ENCODE data around the gene ADRA2C. TPM values are rescaled to one million over a fixed set of nuclear protein-coding genes. Genes with fewer than 3 reads are reported as not detected.

ADRA2C gene
- polyA plus RNA-seq (2011; rRNA removed) (1.9 and 2.6 TPM in 2 replicates), polyA plus RNA-seq (2017; fragmentation: RNase III; extraction: RNeasy Plus Mini Kit Qiagen cat#74134 plus additional on column Dnase treatment) (4.0 to 4.8 TPM (median 4.1 TPM) in 3 replicates), polyA minus RNA-seq (2011; rRNA and poly(A)+ RNA removed) (2.4 and 3.4 TPM in 2 replicates)
- polyA plus RNA-seq (2012; cell fraction: cytosol; rRNA removed): 6.4 and 10.0 TPM in 2 replicates
- polyA plus RNA-seq (2012; cell fraction: nucleus; rRNA removed): 13.6 and 23.4 TPM in 2 replicates

DNA sequence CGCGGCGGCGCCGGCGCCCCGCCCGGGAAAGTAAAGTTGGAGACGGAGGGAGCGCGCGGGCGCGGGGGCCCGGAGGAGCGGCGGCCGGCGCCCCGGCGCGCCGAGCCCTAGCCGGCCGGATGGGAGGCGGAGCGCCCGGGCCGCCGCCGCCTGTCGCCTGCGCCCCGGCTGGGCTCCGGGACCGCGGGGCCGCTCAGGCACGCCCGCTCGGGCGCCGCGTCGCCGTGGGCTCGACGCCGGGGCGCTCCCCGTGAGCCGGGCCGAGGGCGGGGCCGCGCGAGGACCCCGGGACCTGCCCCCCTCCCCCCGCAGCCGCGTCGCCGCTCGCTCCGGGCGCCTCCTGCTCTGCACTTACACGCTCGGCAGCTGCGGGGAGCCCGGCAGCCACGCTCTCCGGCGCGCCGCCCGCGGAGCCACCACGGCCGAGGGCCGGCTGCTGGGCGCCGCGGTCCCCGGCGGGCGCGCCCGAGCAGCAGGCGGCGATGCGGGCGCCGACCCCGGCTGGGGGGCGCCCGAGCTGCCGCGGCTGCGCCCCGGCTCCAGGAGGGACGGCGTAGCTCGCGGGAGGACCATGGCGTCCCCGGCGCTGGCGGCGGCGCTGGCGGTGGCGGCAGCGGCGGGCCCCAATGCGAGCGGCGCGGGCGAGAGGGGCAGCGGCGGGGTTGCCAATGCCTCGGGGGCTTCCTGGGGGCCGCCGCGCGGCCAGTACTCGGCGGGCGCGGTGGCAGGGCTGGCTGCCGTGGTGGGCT is at the start of gene ADRA2C:
TSS of gene ADRA2C (plus strand) at position 350 of the 749 bp plus-strand sequence. CDS start at position 572, 222 bp downstream.
- no CpG with 5 or more reads among the region's 131 CpGs for WGBS (ENCODE audit: missing lambda C conversion rate)
- no peak for FAIRE-seq
- peak; percentile 10 to 55; a peak in 3 of 6 replicates for ATAC-seq
- peak within 1 kb of the TSS; percentile 76 for H3K4me2 ChIP-seq
- no peaks in the 10 kb centered on the region for H3K9me3 ChIP-seq
- CTCF ChIA-PET: interaction anchor here (0.8 to 4.6 kb wide), 18 partner anchors 8 to 176 kb away, joined by 3 to 54 read pairs (median 4); no protein-coding TSS in a partner anchor
- POLR2A ChIA-PET: interaction anchor here (1.9 kb wide), 1 partner anchor 114 kb away, joined by 4 read pairs; no protein-coding TSS in a partner anchor
- H3K27ac ChIP-seq: peak within 1 kb of the TSS; percentile 80 to 81
- TF ChIP-seq CBX2 (IDR thresholded peaks at IDR 0.05; ENCODE audit: borderline replicate concordance, low read depth) (no peak), ZC3H11A (IDR thresholded peaks at IDR 0.05) (no peak), SREBF2 (IDR thresholded peaks at IDR 0.05) (no peak)
- TF ChIP-seq, protein P1, sequence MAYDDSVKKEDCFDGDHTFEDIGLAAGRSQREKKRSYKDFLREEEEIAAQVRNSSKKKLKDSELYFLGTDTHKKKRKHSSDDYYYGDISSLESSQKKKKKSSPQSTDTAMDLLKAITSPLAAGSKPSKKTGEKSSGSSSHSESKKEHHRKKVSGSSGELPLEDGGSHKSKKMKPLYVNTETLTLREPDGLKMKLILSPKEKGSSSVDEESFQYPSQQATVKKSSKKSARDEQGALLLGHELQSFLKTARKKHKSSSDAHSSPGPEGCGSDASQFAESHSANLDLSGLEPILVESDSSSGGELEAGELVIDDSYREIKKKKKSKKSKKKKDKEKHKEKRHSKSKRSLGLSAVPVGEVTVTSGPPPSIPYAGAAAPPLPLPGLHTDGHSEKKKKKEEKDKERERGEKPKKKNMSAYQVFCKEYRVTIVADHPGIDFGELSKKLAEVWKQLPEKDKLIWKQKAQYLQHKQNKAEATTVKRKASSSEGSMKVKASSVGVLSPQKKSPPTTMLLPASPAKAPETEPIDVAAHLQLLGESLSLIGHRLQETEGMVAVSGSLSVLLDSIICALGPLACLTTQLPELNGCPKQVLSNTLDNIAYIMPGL (CRISPR knock-in tag; IDR thresholded peaks at IDR 0.05; ENCODE audit: borderline replicate concordance): no peak
- DNase-seq (ENCODE audit: low read depth in 1 of 2, low spot score in 1 of 2): peak; percentile 19 to 33
- H3K4me3 ChIP-seq: peak within 1 kb of the TSS; percentile 45
- no peaks in the 10 kb centered on the region for H3K4me1 ChIP-seq

DNA sequence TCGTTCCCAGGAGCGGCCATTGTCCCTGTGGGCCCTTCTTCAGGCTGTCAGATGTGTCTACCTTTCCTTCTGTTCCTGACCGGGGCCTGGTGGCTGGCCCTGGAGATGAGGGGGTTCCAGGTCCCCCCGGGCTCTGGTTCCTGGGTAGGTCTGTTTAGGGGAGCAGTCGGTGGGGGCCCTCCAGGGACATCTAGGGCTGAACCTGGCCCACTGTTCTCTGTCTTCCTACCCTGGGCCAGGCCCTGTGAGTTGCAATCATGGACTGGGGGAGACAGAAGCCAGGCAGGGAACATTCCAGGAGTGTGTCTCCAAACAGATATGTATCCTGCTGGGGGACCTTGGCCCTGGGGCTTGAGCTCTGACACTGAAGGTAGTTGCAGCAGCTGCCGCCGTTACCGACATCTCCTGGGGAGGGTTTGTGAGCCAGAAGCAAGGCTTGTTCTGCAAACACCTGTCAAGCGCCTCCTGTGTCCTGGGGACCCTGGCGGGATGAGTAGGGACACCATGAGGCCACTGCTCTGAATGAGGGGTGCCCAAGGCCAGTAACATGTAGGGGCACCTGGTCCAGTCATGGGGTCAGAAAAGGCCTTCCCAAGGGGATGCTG is 49.5 kb upstream of the ADRA2C start:
- ATAC-seq (no peak), DNase-seq (ENCODE audit: low read depth in 1 of 2, low spot score in 1 of 2) (no peak), FAIRE-seq (no peak)
- H3K4me1 ChIP-seq: no peaks in the 10 kb centered on the region
- ChIA-PET POLR2A (no interaction called here), CTCF (no interaction called here)
- H3K9me3 ChIP-seq: peaks cover 3% of the 10 kb centered on the region; the same call in 1 of the 3 replicates
- TF ChIP-seq POLR2AphosphoS2 (conservative IDR thresholded peaks at IDR 0.05; ENCODE audit: low read length) (no peak), PHF8 (IDR thresholded peaks at IDR 0.05; ENCODE audit: borderline replicate concordance, low read depth) (no peak), MYC (IDR thresholded peaks at IDR 0.05; ENCODE audit: borderline replicate concordance, low read length) (no peak)
- no CpG with 5 or more reads among the region's 10 CpGs for WGBS (ENCODE audit: missing lambda C conversion rate)
- no peak overlapping the region for H3K27ac ChIP-seq
- H3K4me3 ChIP-seq: no peak overlapping the region
- no peak overlapping the region for H3K4me2 ChIP-seq

- no peak overlapping the region for H3K4me2 ChIP-seq
- no peak for FAIRE-seq
- POLR2A ChIA-PET: no interaction called here
- no peak for ATAC-seq
- H3K4me1 ChIP-seq: no peaks in the 10 kb centered on the region
- peaks cover 3% of the 10 kb centered on the region; the same call in 1 of the 3 replicates for H3K9me3 ChIP-seq
- no peak overlapping the region for H3K4me3 ChIP-seq
- CTCF ChIA-PET: no interaction called here
- no peak for DNase-seq (ENCODE audit: low read depth in 1 of 2, low spot score in 1 of 2)
- WGBS (ENCODE audit: missing lambda C conversion rate): 31% methylated on average over 4 of the region's 6 CpGs
- H3K27ac ChIP-seq: no peak overlapping the region
- no peak for TF ChIP-seq CHD4 (IDR thresholded peaks at IDR 0.05; ENCODE audit: borderline replicate concordance)
These were observed 48.9 kb upstream of the ADRA2C start for GRCh38 chr4:3717241-3717640.

DNA sequence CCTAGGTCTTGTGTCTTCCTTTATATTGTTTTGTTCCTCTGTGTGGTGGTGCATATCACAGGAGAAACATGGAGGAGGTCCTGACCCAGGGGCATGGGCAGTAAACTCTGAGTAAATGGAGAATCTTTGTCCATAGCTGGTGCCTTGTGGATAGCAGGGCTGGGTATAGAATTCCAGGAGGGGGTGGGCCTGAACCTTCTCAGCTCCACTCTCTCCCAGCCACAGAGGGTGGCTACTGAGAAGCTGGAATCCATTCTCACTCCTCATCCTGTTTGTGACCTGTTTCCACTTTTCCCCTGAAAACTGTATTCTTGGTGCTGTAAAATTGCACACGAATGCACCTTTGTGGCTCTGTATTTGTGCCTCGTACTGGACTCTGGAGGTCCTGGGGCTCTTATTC is 47.7 kb upstream of the ADRA2C start:
- Histone ChIP-seq H3K4me1 (no peaks in the 10 kb centered on the region), H3K27ac (no peak overlapping the region), H3K9me3 (peaks cover 3% of the 10 kb centered on the region; the same call in 1 of the 3 replicates), H3K4me3 (no peak overlapping the region), H3K4me2 (no peak overlapping the region)
- ChIA-PET POLR2A (no interaction called here), CTCF (no interaction called here)
- ATAC-seq (no peak), DNase-seq (ENCODE audit: low read depth in 1 of 2, low spot score in 1 of 2) (no peak), FAIRE-seq (no peak)
- no peak for TF ChIP-seq CBX8 (IDR thresholded peaks at IDR 0.05)
- no peak for TF ChIP-seq CHD4 (IDR thresholded peaks at IDR 0.05; ENCODE audit: borderline replicate concordance)
- TF ChIP-seq MYC (IDR thresholded peaks at IDR 0.05; ENCODE audit: borderline replicate concordance, low read length): no peak
- no peak for TF ChIP-seq GATA3 (IDR thresholded peaks at IDR 0.05; ENCODE audit: borderline replicate concordance)
- no peak for TF ChIP-seq NPAS2 (CRISPR knock-in tag; IDR thresholded peaks at IDR 0.05; ENCODE audit: borderline replicate concordance)
- no peak for TF ChIP-seq ZNF302 (CRISPR knock-in tag; IDR thresholded peaks at IDR 0.05)
- no peak for TF ChIP-seq PBX3 (IDR thresholded peaks at IDR 0.05)
- TF ChIP-seq HOXB5 (CRISPR knock-in tag; IDR thresholded peaks at IDR 0.05): no peak
- TF ChIP-seq RAD21 (conservative IDR thresholded peaks at IDR 0.05 in 1 of 2, IDR thresholded peaks at IDR 0.05 in 1 of 2): no peak
- no peak for TF ChIP-seq HEYL (CRISPR knock-in tag; IDR thresholded peaks at IDR 0.05)
- TF ChIP-seq MAFK (IDR thresholded peaks at IDR 0.05; ENCODE audit: partially characterized antibody): no peak
- TF ChIP-seq ZFP36 (IDR thresholded peaks at IDR 0.05; ENCODE audit: borderline replicate concordance, partially characterized antibody): no peak
- TF ChIP-seq HOXB13 (CRISPR knock-in tag; IDR thresholded peaks at IDR 0.05; ENCODE audit: low read depth): no peak
- no peak for TF ChIP-seq HES2 (IDR thresholded peaks at IDR 0.05)
- no peak for TF ChIP-seq SREBF2 (IDR thresholded peaks at IDR 0.05)
- TF ChIP-seq FOXS1 (CRISPR knock-in tag; IDR thresholded peaks at IDR 0.05): no peak
- TF ChIP-seq ATOH8 (CRISPR knock-in tag; IDR thresholded peaks at IDR 0.05; ENCODE audit: low read depth): no peak
- no peak for TF ChIP-seq EHMT2 (IDR thresholded peaks at IDR 0.05; ENCODE audit: low read depth)
- 3% methylated on average over 2 of the region's 2 CpGs for WGBS (ENCODE audit: missing lambda C conversion rate)
